Right ventricle myocardium superior (tissue), 1 donor: ENCODE results near the gene OXLD1. TPM values are rescaled to one million over a fixed set of nuclear protein-coding genes. Genes with fewer than 3 reads are reported as not detected.
"Not testable (repeated sequence)": the region's sequence is repeated elsewhere in the genome, so short reads cannot be mapped to it uniquely, and the experiment has no call there.

ENCODE experiments used
- ATAC-seq: fragments of 200-7000 bp; cut with Tn5 transposase; one replicate; pipeline ENCODE4 v1.9.1; 2020; ENCODE audit warnings: mild to moderate bottlenecking; ENCODE audit not compliant: poor library complexity
- DNase-seq: peaks from one replicate; pipeline ENCODE4 v3.0.0-alpha.2; 2020
- intact Hi-C: fragments of 100-400 bp; cut with DNase I; formaldehyde crosslinking; loops from one replicate; pipeline ENCODE4 v1.11.2; 2022
- total RNA-seq: library from RNA; stranded (reverse); fragmentation: NEBNext Ultra II Directional; extraction: Animal tissue kit (Norgen Biotek cat#: 25700); gene quantifications from one replicate; pipeline ENCODE4 v1.2.1, GENCODE V29; 2021
- donor health status: DM: no; HTN: yes; CAD: no; lungs with severe emphysema.

Gene OXLD1
- total RNA-seq, 1 donor from 2014 or later = 16.1 TPM

GRCh38 chr17:81687770-81688541, 21.6 kb upstream of the OXLD1 start:
- ATAC-seq (no peak), DNase-seq (no peak)
- intact Hi-C loops = no loop called here

GRCh38 chr17:81686614-81687013, 20.2 kb upstream of the OXLD1 start:
- ATAC-seq = no peak
- no peak for DNase-seq
- intact Hi-C loops = no loop called here

- intact Hi-C loops = no loop called here
- ATAC-seq (no peak), DNase-seq (no peak)
Observed at GRCh38 chr17:81685108-81685507, 18.7 kb upstream of the OXLD1 start.

- no peak for ATAC-seq
- intact Hi-C loops = no loop called here
- no peak for DNase-seq
Observed at GRCh38 chr17:81684442-81684911, 18.1 kb upstream of the OXLD1 start.

- peak; percentile 99 for ATAC-seq
- intact Hi-C loops = no loop called here
Observed at GRCh38 chr17:81683584-81684441, 17.4 kb upstream of the OXLD1 start, which contains the start of the genes ARL16 and HGS. Gene ARL16, minus strand, starts transcription at chr17:81683797. Its CDS starts 44 bp downstream, at chr17:81683753. Gene HGS, plus strand, starts transcription at chr17:81684011. Its CDS starts 56 bp downstream, at chr17:81684067.

GRCh38 chr17:81683208-81683583, 16.8 kb upstream of the OXLD1 start:
- intact Hi-C loops = no loop called here
- DNase-seq (no peak), ATAC-seq (peak; percentile 16)

More at GRCh38 chr17:81683584-81684441, 17.4 kb upstream of the OXLD1 start, which contains the start of the genes ARL16 and HGS:
- peak; percentile 99 for DNase-seq

GRCh38 chr17:81682565-81683207, 16.3 kb upstream of the OXLD1 start:
- ATAC-seq (no peak), DNase-seq (no peak)
- intact Hi-C loops = no loop called here

GRCh38 chr17:81681672-81682071, 15.3 kb upstream of the OXLD1 start:
- ATAC-seq (no peak), DNase-seq (peak; percentile 45)
- intact Hi-C loops = no loop called here

GRCh38 chr17:81680150-81680549, 13.7 kb upstream of the OXLD1 start:
- intact Hi-C loops = no loop called here
- no peak for DNase-seq
- ATAC-seq = no peak

- intact Hi-C loops = no loop called here
- DNase-seq (peak; percentile 28), ATAC-seq (no peak)
Observed at GRCh38 chr17:81676906-81677305, 10.5 kb upstream of the OXLD1 start.

GRCh38 chr17:81675515-81676221, 9.3 kb upstream of the OXLD1 start:
- ATAC-seq, intact Hi-C loops: not testable (repeated sequence)
- DNase-seq = peak; percentile 47

- intact Hi-C loops = no loop called here
- DNase-seq = peak; percentile 35
- no peak for ATAC-seq
Observed at GRCh38 chr17:81673561-81674258, 7.3 kb upstream of the OXLD1 start.

GRCh38 chr17:81672954-81673353, 6.5 kb upstream of the OXLD1 start:
- intact Hi-C loops = no loop called here
- no peak for ATAC-seq
- peak; percentile 37 for DNase-seq

- DNase-seq = peak; percentile 33
- no peak for ATAC-seq
- intact Hi-C loops = no loop called here
Observed at GRCh38 chr17:81672504-81672903, 6.1 kb upstream of the OXLD1 start.

GRCh38 chr17:81667754-81668153, 1.3 kb upstream of the OXLD1 start:
- no peak for DNase-seq
- intact Hi-C loops = no loop called here

GRCh38 chr17:81666092-81666341, 388 bp downstream of the OXLD1 start:
- no peak for DNase-seq
- intact Hi-C loops = no loop called here
- ATAC-seq = peak; percentile 25

More at GRCh38 chr17:81667754-81668153, 1.3 kb upstream of the OXLD1 start:
- no peak for ATAC-seq

GRCh38 chr17:81665205-81666091, 957 bp downstream of the OXLD1 start:
- intact Hi-C loops = no loop called here
- DNase-seq = no peak
- ATAC-seq = peak; percentile 17
